OCI-LY1 (cell line): ENCODE measurements around the gene TMEM164.

Experiments
- CTCF ChIP-seq: fragments of 200-600 bp; sonication (generic), shearing (Covaris generic); IDR thresholded peaks from 2 replicates; pipeline ENCODE4 v1.5.1; 2017; ENCODE audit warnings: mild to moderate bottlenecking, antibody characterized with exemption, low read length, moderate library complexity, mixed read lengths
- EZH2 ChIP-seq: fragments of 200-600 bp; sonication (generic), shearing (Covaris generic); IDR thresholded peaks from 2 replicates; pipeline ENCODE4 v1.8.0; 2017; ENCODE audit warnings: borderline replicate concordance, mixed run types, mild to moderate bottlenecking, antibody characterized with exemption, low read length, moderate library complexity, mixed read lengths

GRCh38 chrX:110201799-110202198, 198.9 kb downstream of the TMEM164 start:
- TF ChIP-seq CTCF (no peak), EZH2 (no peak)
